RWPE2 (cell line): Measurements from ENCODE around the gene PTGDR2.

Source experiments
- ATAC-seq: fragments of 200-7000 bp; cut with Tn5 transposase; 3 replicates; pipeline ENCODE4 v1.9.1; 2021; ENCODE audit warnings: low read depth
- DNase-seq: peaks from one replicate; pipeline ENCODE4 v3.0.0-alpha.2; 2020; ENCODE audit warnings: low spot score
- H3K27ac ChIP-seq: fragments of 450-650 bp; 2 replicates; pipeline ENCODE4 v1.5.1; 2017; ENCODE audit warnings: mild to moderate bottlenecking; ENCODE audit not compliant: poor library complexity, severe bottlenecking
- H3K27me3 ChIP-seq: fragments of 250-450 bp; sonication (Bioruptor Pico); 2 replicates; pipeline ENCODE4 v1.5.1; 2021; ENCODE audit warnings: mild to moderate bottlenecking, moderate library complexity; ENCODE audit not compliant: insufficient read depth, poor library complexity, severe bottlenecking
- H3K36me3 ChIP-seq: fragments of 250-450 bp; sonication (Bioruptor Pico); 2 replicates; pipeline ENCODE4 v1.5.1; 2020; ENCODE audit warnings: low read depth, mild to moderate bottlenecking, moderate library complexity
- H3K4me1 ChIP-seq: fragments of 250-450 bp; sonication (Bioruptor Pico); 2 replicates; pipeline ENCODE4 v1.5.1; 2021; ENCODE audit warnings: mild to moderate bottlenecking, moderate library complexity; ENCODE audit not compliant: insufficient read depth, poor library complexity, severe bottlenecking
- H3K4me3 ChIP-seq: fragments of 250-450 bp; sonication (Bioruptor Pico); 2 replicates; pipeline ENCODE4 v1.5.1; 2021; ENCODE audit warnings: mild to moderate bottlenecking, moderate library complexity; ENCODE audit not compliant: severe bottlenecking
- H3K9me3 ChIP-seq: fragments of 250-450 bp; sonication (Bioruptor Pico); 2 replicates; pipeline ENCODE4 v1.5.1; 2021; ENCODE audit warnings: mild to moderate bottlenecking, moderate library complexity; ENCODE audit not compliant: severe bottlenecking
- CTCF ChIP-seq: fragments of 450-650 bp; IDR thresholded peaks from one replicate; pipeline ENCODE4 v1.5.1; 2017; ENCODE audit warnings: mild to moderate bottlenecking, moderate library complexity; ENCODE audit not compliant: poor library complexity, severe bottlenecking

PTGDR2 gene

GRCh38 chr11:60854847-60855725 lies 664 bp downstream of the PTGDR2 start:
- Histone ChIP-seq H3K27me3 (no peaks in the 10 kb centered on the region), H3K4me1 (no peaks in the 10 kb centered on the region), H3K36me3 (peaks cover 2% of the 10 kb centered on the region; the same call in 1 of the 2 replicates), H3K9me3 (no peaks in the 10 kb centered on the region), H3K27ac (no peak overlapping the region), H3K4me3 (no peak overlapping the region)
- no peak for TF ChIP-seq CTCF
- ATAC-seq (no peak), DNase-seq (no peak)

- ATAC-seq (no peak), DNase-seq (no peak)
- H3K4me1 ChIP-seq, result no peaks in the 10 kb centered on the region
- TF ChIP-seq CTCF, result no peak
- H3K4me3 ChIP-seq, result no peak overlapping the region
- peaks cover 7% of the 10 kb centered on the region; the same call in 1 of the 2 replicates for H3K36me3 ChIP-seq
- H3K27me3 ChIP-seq, result no peaks in the 10 kb centered on the region
- no peak overlapping the region for H3K27ac ChIP-seq
- no peaks in the 10 kb centered on the region for H3K9me3 ChIP-seq
Observed at GRCh38 chr11:60854140-60854846, 1.5 kb downstream of the PTGDR2 start.

- Histone ChIP-seq H3K9me3 (no peaks in the 10 kb centered on the region), H3K27me3 (no peaks in the 10 kb centered on the region), H3K36me3 (peaks cover 7% of the 10 kb centered on the region; the same call in 1 of the 2 replicates), H3K27ac (no peak overlapping the region), H3K4me1 (no peaks in the 10 kb centered on the region), H3K4me3 (no peak overlapping the region)
- TF ChIP-seq CTCF, result no peak
- ATAC-seq, result no peak
- no peak for DNase-seq
Observed at GRCh38 chr11:60852982-60853950, 2.5 kb downstream of the PTGDR2 start.

GRCh38 chr11:60852117-60852981 lies 3.4 kb downstream of the PTGDR2 start:
- no peaks in the 10 kb centered on the region for H3K9me3 ChIP-seq
- peaks cover 8% of the 10 kb centered on the region; the same call in 1 of the 2 replicates for H3K36me3 ChIP-seq
- DNase-seq (no peak), ATAC-seq (no peak)
- no peaks in the 10 kb centered on the region for H3K4me1 ChIP-seq
- no peak for TF ChIP-seq CTCF
- H3K27ac ChIP-seq, result no peak overlapping the region
- no peaks in the 10 kb centered on the region for H3K27me3 ChIP-seq
- no peak overlapping the region for H3K4me3 ChIP-seq
